Measurements from ENCODE around the gene FBXO41.

DNA sequence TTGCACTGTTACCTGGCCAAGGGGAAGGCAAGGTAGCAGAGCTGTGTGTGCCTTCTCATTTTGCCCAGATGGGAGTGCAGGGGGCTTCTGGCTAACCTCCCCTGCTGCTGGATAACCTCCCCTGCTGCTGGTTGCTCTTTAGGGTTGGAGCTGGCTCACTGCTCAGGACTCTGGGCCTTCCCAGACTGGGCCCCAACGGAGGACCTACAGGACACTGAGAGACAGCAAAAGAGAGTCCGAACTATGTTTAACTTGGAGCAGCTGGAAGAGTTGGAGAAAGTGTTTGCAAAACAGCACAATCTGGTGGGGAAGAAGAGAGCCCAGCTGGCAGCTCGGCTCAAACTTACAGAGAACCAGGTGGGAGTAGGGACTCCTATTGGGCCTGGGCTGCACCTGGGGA is 76.0 kb downstream of the FBXO41 start:
- TF ChIP-seq, protein P1, sequence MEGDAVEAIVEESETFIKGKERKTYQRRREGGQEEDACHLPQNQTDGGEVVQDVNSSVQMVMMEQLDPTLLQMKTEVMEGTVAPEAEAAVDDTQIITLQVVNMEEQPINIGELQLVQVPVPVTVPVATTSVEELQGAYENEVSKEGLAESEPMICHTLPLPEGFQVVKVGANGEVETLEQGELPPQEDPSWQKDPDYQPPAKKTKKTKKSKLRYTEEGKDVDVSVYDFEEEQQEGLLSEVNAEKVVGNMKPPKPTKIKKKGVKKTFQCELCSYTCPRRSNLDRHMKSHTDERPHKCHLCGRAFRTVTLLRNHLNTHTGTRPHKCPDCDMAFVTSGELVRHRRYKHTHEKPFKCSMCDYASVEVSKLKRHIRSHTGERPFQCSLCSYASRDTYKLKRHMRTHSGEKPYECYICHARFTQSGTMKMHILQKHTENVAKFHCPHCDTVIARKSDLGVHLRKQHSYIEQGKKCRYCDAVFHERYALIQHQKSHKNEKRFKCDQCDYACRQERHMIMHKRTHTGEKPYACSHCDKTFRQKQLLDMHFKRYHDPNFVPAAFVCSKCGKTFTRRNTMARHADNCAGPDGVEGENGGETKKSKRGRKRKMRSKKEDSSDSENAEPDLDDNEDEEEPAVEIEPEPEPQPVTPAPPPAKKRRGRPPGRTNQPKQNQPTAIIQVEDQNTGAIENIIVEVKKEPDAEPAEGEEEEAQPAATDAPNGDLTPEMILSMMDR (IDR thresholded peaks at IDR 0.05; ENCODE audit: insufficient read depth, low read depth, low read length): no peak
- no peak for TF ChIP-seq EZH2 (IDR thresholded peaks at IDR 0.05; ENCODE audit: insufficient read depth, low read length)

Data from astrocyte (in vitro differentiated cells and primary cell).